NB4 (cell line): ENCODE data around the gene ULBP2.

Experiments
- TF ChIP-seq, protein P1 (sequence below): IDR thresholded peaks from one replicate; pipeline ENCODE4 v1.5.1; 2012; ENCODE audit warnings: low read depth, low read length
- TF ChIP-seq, protein P2 (sequence below): IDR thresholded peaks from 2 replicates; pipeline ENCODE4 v1.6.1; 2011; ENCODE audit warnings: low read depth, low read length

DNA sequence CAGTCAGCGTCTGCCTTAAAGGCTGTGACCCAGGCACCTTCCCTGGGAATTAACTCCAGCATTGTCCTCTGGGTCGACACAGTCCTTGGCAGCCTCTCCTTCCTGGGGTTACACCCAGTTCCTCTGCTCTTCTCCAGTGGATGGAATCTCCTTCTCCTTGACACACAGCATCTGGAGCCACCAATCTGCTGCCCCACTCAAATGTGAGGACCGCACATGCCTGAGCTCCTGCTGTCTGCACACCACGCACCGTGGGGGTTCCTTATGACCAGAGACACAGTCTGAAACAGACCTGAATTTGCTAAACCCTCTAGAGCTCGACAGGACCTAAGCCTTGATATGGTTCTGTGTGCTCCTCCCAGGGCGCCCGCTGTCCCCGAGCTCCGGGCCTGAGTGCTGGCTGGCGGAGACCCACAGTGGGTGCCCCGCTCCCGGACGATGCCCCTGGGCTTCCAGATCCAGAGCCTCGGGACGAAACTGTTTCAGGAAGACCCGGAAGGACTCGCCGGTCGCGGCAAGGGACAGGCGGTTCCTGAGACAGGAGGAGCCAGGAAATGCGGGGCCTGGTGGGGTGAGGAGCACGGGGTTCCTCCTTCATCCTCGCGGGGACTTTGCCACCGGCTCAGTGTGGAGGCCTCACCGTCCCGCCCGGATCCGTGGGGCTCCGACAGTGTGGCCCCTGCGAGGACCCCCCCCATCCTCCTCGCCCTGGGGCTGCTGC is 16.4 kb upstream of the ULBP2 start:
- TF ChIP-seq, protein P1, sequence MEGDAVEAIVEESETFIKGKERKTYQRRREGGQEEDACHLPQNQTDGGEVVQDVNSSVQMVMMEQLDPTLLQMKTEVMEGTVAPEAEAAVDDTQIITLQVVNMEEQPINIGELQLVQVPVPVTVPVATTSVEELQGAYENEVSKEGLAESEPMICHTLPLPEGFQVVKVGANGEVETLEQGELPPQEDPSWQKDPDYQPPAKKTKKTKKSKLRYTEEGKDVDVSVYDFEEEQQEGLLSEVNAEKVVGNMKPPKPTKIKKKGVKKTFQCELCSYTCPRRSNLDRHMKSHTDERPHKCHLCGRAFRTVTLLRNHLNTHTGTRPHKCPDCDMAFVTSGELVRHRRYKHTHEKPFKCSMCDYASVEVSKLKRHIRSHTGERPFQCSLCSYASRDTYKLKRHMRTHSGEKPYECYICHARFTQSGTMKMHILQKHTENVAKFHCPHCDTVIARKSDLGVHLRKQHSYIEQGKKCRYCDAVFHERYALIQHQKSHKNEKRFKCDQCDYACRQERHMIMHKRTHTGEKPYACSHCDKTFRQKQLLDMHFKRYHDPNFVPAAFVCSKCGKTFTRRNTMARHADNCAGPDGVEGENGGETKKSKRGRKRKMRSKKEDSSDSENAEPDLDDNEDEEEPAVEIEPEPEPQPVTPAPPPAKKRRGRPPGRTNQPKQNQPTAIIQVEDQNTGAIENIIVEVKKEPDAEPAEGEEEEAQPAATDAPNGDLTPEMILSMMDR = no peak
- TF ChIP-seq, protein P2, sequence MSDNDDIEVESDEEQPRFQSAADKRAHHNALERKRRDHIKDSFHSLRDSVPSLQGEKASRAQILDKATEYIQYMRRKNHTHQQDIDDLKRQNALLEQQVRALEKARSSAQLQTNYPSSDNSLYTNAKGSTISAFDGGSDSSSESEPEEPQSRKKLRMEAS = no peak
